SK-N-SH (cell line): ENCODE measurements around the gene ZDHHC5.

Source experiments
- EP300 ChIP-seq, 2 experiments: IDR thresholded peaks; 2 replicates each; pipeline versions ENCODE4 v1.4.0 to v1.6.1; 2012; ENCODE audit warnings: borderline replicate concordance in 1 of 2, low read depth in 1 of 2, low read length in 1 of 2
- EZH2phosphoT487 ChIP-seq: fragments of 200-600 bp; sonication (generic); IDR thresholded peaks from 2 replicates; pipeline ENCODE4 v1.6.1; 2017; ENCODE audit warnings: low read depth, mixed run types, mild to moderate bottlenecking, antibody characterized with exemption, moderate library complexity, borderline replicate concordance
- MAX ChIP-seq: IDR thresholded peaks from 2 replicates; pipeline ENCODE4 v1.4.0; 2012; ENCODE audit warnings: low read depth
- YY1 ChIP-seq: IDR thresholded peaks from 2 replicates; pipeline ENCODE4 v1.4.0; 2012; ENCODE audit warnings: low read depth, mild to moderate bottlenecking

- TF ChIP-seq EP300 (IDR thresholded peaks at IDR 0.05; ENCODE audit: borderline replicate concordance in 1 of 2, low read depth in 1 of 2, low read length in 1 of 2) (no peak), YY1 (no peak), EZH2phosphoT487 (no peak), MAX (no peak)
These were observed 67.8 kb downstream of the ZDHHC5 start for GRCh38 chr11:57735619-57736298.
